ENCODE data around the gene PCDH9. TPM values are rescaled to one million over a fixed set of nuclear protein-coding genes. Genes with fewer than 3 reads are reported as not detected.

PCDH9 gene
- total and polyA plus RNA-seq, 2 of the 4 experiments (the other 2 are of a cell fraction): 2.2 to 10.2 TPM

- no peak overlapping the region for H3K18ac ChIP-seq (ENCODE audit: low read depth, low read length)
- H4K5ac ChIP-seq (ENCODE audit: low read depth, low read length): no peak overlapping the region
- WGBS, 2 experiments (ENCODE audit: extremely low coverage in 2 of 2, insufficient read length in 1 of 2): no CpG with 5 or more reads among the region's 1 CpG
- no peak for TF ChIP-seq CHD1 (IDR thresholded peaks at IDR 0.05; ENCODE audit: low read depth, low read length)
- TF ChIP-seq NFE2L2 (IDR thresholded peaks at IDR 0.05; ENCODE audit: low read depth, low read length): no peak
- no peak for TF ChIP-seq MXI1 (IDR thresholded peaks at IDR 0.05; ENCODE audit: borderline replicate concordance, low read depth, low read length)
- no peak for TF ChIP-seq FOS (IDR thresholded peaks at IDR 0.05; ENCODE audit: low read depth, low read length)
- no peak for TF ChIP-seq RFX5 (IDR thresholded peaks at IDR 0.05; ENCODE audit: low read depth, low read length)
- TF ChIP-seq CEBPB (IDR thresholded peaks at IDR 0.05; ENCODE audit: low read depth, low read length): no peak
- TF ChIP-seq CTCF (conservative IDR thresholded peaks at IDR 0.05; ENCODE audit: low read depth, low read length): no peak
- no peak for TF ChIP-seq POLR2A (IDR thresholded peaks at IDR 0.05; ENCODE audit: low read depth, low read length)
- no peak for TF ChIP-seq MAZ (IDR thresholded peaks at IDR 0.05; ENCODE audit: borderline replicate concordance, low read depth, low read length)
- no peak for TF ChIP-seq USF2 (IDR thresholded peaks at IDR 0.05; ENCODE audit: low read depth, low read length)
- TF ChIP-seq RCOR1 (IDR thresholded peaks at IDR 0.05; ENCODE audit: insufficient replicate concordance, low read length): no peak
- no peak for TF ChIP-seq ELK1 (IDR thresholded peaks at IDR 0.05; ENCODE audit: borderline replicate concordance, low read depth, low read length)
- H3K79me1 ChIP-seq (ENCODE audit: low read depth in 1 of 2, low read length in 2 of 2): no peaks in the 10 kb centered on the region
- H4K20me1 ChIP-seq (ENCODE audit: insufficient read depth, low read length): no peaks in the 10 kb centered on the region
- ATAC-seq (ENCODE audit: low read depth) (peak; percentile 83), DNase-seq (peak; percentile 63)
- H2BK120ac ChIP-seq (ENCODE audit: low read depth, low read length): no peak overlapping the region; the same call in 1 of the 2 replicates
- no peak overlapping the region for H3K27ac ChIP-seq (ENCODE audit: insufficient read depth, low read length)
- intact Hi-C loops (cut with micrococcal nuclease): no loop called here
- H3K9ac ChIP-seq (ENCODE audit: low read depth, low read length): no peak overlapping the region
- H2AK9ac ChIP-seq (replicated peaks; ENCODE audit: low read depth, low read length, poor library complexity): no peak overlapping the region
- H4K91ac ChIP-seq (ENCODE audit: insufficient read depth, low read depth, low read length): peak overlapping the region; percentile 63; the same call in 1 of the 2 replicates
- H2BK15ac ChIP-seq (ENCODE audit: low read depth, low read length): no peak overlapping the region
- H3K27me3 ChIP-seq (ENCODE audit: control insufficient read depth, insufficient read depth, low read length): no peaks in the 10 kb centered on the region
- H2AFZ ChIP-seq (replicated peaks; ENCODE audit: low read length, poor library complexity): no peak overlapping the region
- no peak overlapping the region for H2BK5ac ChIP-seq (ENCODE audit: low read depth, low read length, poor library complexity, severe bottlenecking)
- H3K56ac ChIP-seq (ENCODE audit: extremely low read depth, insufficient read depth, low read length): no peak overlapping the region
- H4K8ac ChIP-seq (ENCODE audit: low read depth in 2 of 2, low read length in 2 of 2): no peak overlapping the region
- peak overlapping the region; percentile 49; the same call in 1 of the 2 replicates for H3K4me2 ChIP-seq (ENCODE audit: low read depth, low read length)
- H3K36me3 ChIP-seq (ENCODE audit: control insufficient read depth, insufficient read depth, low read length): no peaks in the 10 kb centered on the region
- no peaks in the 10 kb centered on the region for H3K9me1 ChIP-seq (ENCODE audit: insufficient read depth, low read length)
- BruUV-seq (replicated peaks): no TSS peak
- H3K9me3 ChIP-seq (ENCODE audit: control insufficient read depth, insufficient read depth, low read length): no peaks in the 10 kb centered on the region
- no peak overlapping the region for H3K4me3 ChIP-seq (ENCODE audit: insufficient read depth, low read depth, low read length)
- no peak overlapping the region for H3K4ac ChIP-seq (ENCODE audit: low read depth, low read length)
- peak overlapping the region; percentile 92; the same call in 1 of the 2 replicates for H3K14ac ChIP-seq (replicated peaks; ENCODE audit: low read depth, low read length)
- POLR2A ChIA-PET (ENCODE audit: unreplicated experiment): no interaction called here
- H2AK5ac ChIP-seq (ENCODE audit: low read depth, low read length): no peak overlapping the region
- CTCF ChIA-PET: no interaction called here
- peak overlapping the region; percentile 72; the same call in 1 of the 2 replicates for H2BK20ac ChIP-seq (ENCODE audit: low read depth, low read length)
- in situ Hi-C loops (cut with MboI; ENCODE audit: low sequenced_read_pairs): no loop called here
- no peak overlapping the region for H3K23ac ChIP-seq (ENCODE audit: low read depth, low read length)
- no peaks in the 10 kb centered on the region; the same call in 1 of the 2 replicates for H3K4me1 ChIP-seq (ENCODE audit: control insufficient read depth, insufficient read depth, low read length)
- dilution Hi-C loops (cut with HindIII; ENCODE audit: low sequenced_read_pairs, unreplicated experiment): no loop called here
Observed at GRCh38 chr13:66915596-66916185, 314.4 kb downstream of the PCDH9 start.

All from IMR-90 (cell line).